ENCODE data around the gene AGPS.

GRCh38 chr2:177445200-177445599, 52.6 kb downstream of the AGPS start:
- no peak for TF ChIP-seq CTCF (conservative IDR thresholded peaks at IDR 0.05; ENCODE audit: low read depth, low read length)
- no peak for TF ChIP-seq EZH2 (IDR thresholded peaks at IDR 0.05; ENCODE audit: borderline replicate concordance, low read depth, low read length, poor library complexity, severe bottlenecking)
